GM12878 (cell line): ENCODE measurements around the gene NOS1AP. TPM values are rescaled to one million over a fixed set of nuclear protein-coding genes. Genes with fewer than 3 reads are reported as not detected.

Experiments used
- ATAC-seq: fragments of 200-7000 bp; cut with Tn5 transposase; 3 replicates; pipeline ENCODE4 v1.9.1; 2020; ENCODE audit warnings: mild to moderate bottlenecking, moderate library complexity
- BruUV-seq: library from RNA; stranded (reverse); fragments of 400-500 nt; replicated peaks from 2 replicates; lab custom pipeline; 2021; lab: Mats Ljungman, UMichigan
- CTCF ChIA-PET: fragments of 300-600 bp; sonication (Branson Sonifier 250); formaldehyde crosslinking; extraction: SDS; loops from one replicate; lab custom pipeline; 2021; ENCODE audit warnings: inconsistent platforms; lab: Yijun Ruan, JAX
- POLR2A ChIA-PET: fragments of 350-600 bp; formaldehyde crosslinking; extraction: SDS; loops from one replicate; lab custom pipeline; 2021; ENCODE audit warnings: inconsistent platforms; lab: Charles Lee
- RAD21 ChIA-PET: fragments of 300-600 bp; sonication (Branson Sonifier 250); formaldehyde crosslinking; loops from one replicate; lab custom pipeline; 2023; ENCODE audit warnings: antibody characterized with exemption; ENCODE audit not compliant: unreplicated experiment; lab: Charles Lee
- SMC1A ChIA-PET: fragments of 300-600 bp; sonication (Branson Sonifier 250); formaldehyde crosslinking; loops from one replicate; lab custom pipeline; 2023; ENCODE audit not compliant: unreplicated experiment, uncharacterized antibody; lab: Charles Lee
- DNase-seq: peaks from one replicate; pipeline ENCODE4 v3.0.0-alpha.2; 2011; ENCODE audit warnings: low read depth, low spot score
- FAIRE-seq: peaks from 3 replicates; lab custom pipeline; 2011; peaks lifted over from hg19 to GRCh38; lab: Jason Lieb, UNC
- H2AFZ ChIP-seq: 2 replicates; pipeline ENCODE4 v1.6.0; 2011; ENCODE audit warnings: low read depth, low read length, control low read depth; ENCODE audit not compliant: control insufficient read depth
- H3K27ac ChIP-seq: 2 replicates; pipeline ENCODE4 v1.5.1; 2011; ENCODE audit warnings: control low read depth; ENCODE audit not compliant: control insufficient read depth, insufficient read depth
- H3K27me3 ChIP-seq, 2 experiments: replicated peaks in 1 of 2; 2 replicates each; pipeline versions ENCODE4 v1.6.0 to v1.6.1; 2011; ENCODE audit warnings: low read length in 1 of 2; ENCODE audit not compliant: control insufficient read depth in 2 of 2, insufficient read depth in 2 of 2
- H3K36me3 ChIP-seq, 2 experiments: 2 replicates each; pipeline ENCODE4 v1.5.1; 2011; ENCODE audit warnings: low read length in 1 of 2; ENCODE audit not compliant: control insufficient read depth in 2 of 2, insufficient read depth in 2 of 2
- H3K4me1 ChIP-seq: 2 replicates; pipeline ENCODE4 v1.6.1; 2011; ENCODE audit warnings: mild to moderate bottlenecking, low read length, moderate library complexity, mixed read lengths; ENCODE audit not compliant: control insufficient read depth, insufficient read depth
- H3K4me2 ChIP-seq: 2 replicates; pipeline ENCODE4 v1.6.0; 2011; ENCODE audit warnings: control low read depth; ENCODE audit not compliant: control insufficient read depth, insufficient read depth
- H3K4me3 ChIP-seq: fragments of 200-600 bp; sonication (generic); 2 replicates; pipeline ENCODE4 v1.5.1; 2016
- H3K79me2 ChIP-seq: 2 replicates; pipeline ENCODE4 v1.6.0; 2011; ENCODE audit warnings: low read length; ENCODE audit not compliant: control insufficient read depth, insufficient read depth
- H3K9ac ChIP-seq: 2 replicates; pipeline ENCODE4 v1.8.0; 2011; ENCODE audit warnings: low read length, control low read depth, mixed read lengths; ENCODE audit not compliant: control insufficient read depth, insufficient read depth
- H3K9me3 ChIP-seq: replicated peaks from 3 replicates; pipeline ENCODE4 v1.5.1; 2011; ENCODE audit warnings: mild to moderate bottlenecking, low read length; ENCODE audit not compliant: control insufficient read depth, insufficient read depth
- H4K20me1 ChIP-seq: 2 replicates; pipeline ENCODE4 v1.6.0; 2011; ENCODE audit not compliant: control insufficient read depth, insufficient read depth
- BACH1 ChIP-seq: fragments of 450-650 bp; IDR thresholded peaks from 2 replicates; pipeline ENCODE4 v1.6.1; 2017; ENCODE audit warnings: mild to moderate bottlenecking, borderline replicate concordance
- CHD4 ChIP-seq: fragments of 200-600 bp; sonication (generic); IDR thresholded peaks from 2 replicates; pipeline ENCODE4 v1.6.1; 2016; ENCODE audit warnings: mild to moderate bottlenecking
- GATAD2B ChIP-seq: fragments of 450-650 bp; conservative IDR thresholded peaks from 2 replicates; pipeline ENCODE4 v1.6.1; 2017; ENCODE audit warnings: low read depth, mild to moderate bottlenecking, moderate library complexity
- HDGF ChIP-seq: fragments of 450-650 bp; IDR thresholded peaks from 2 replicates; pipeline ENCODE4 v1.6.1; 2016; ENCODE audit warnings: antibody characterized with exemption
- HSF1 ChIP-seq: fragments of 150-350 bp; IDR thresholded peaks from 2 replicates; pipeline ENCODE4 v1.6.1; 2014; ENCODE audit warnings: mild to moderate bottlenecking, low read depth, low read length
- IRF5 ChIP-seq: fragments of 450-650 bp; IDR thresholded peaks from 2 replicates; pipeline ENCODE4 v1.6.1; 2017; ENCODE audit warnings: borderline replicate concordance
- KLF5 ChIP-seq: fragments of 450-650 bp; IDR thresholded peaks from 2 replicates; pipeline ENCODE4 v1.6.1; 2014; ENCODE audit warnings: mild to moderate bottlenecking; ENCODE audit not compliant: partially characterized antibody
- MTA3 ChIP-seq: IDR thresholded peaks from 2 replicates; pipeline ENCODE4 v1.6.1; 2012; ENCODE audit warnings: low read length, inconsistent platforms, borderline replicate concordance
- NR2C1 ChIP-seq: fragments of 450-650 bp; IDR thresholded peaks from 2 replicates; pipeline ENCODE4 v1.6.1; 2017; ENCODE audit warnings: antibody characterized with exemption, mild to moderate bottlenecking, moderate library complexity
- NR2C2 ChIP-seq: IDR thresholded peaks from 2 replicates; pipeline ENCODE4 v1.6.1; 2011; ENCODE audit warnings: borderline replicate concordance, low read depth; ENCODE audit not compliant: control insufficient read depth, insufficient read length
- SPI1 ChIP-seq: IDR thresholded peaks from 2 replicates; pipeline ENCODE4 v1.6.1; 2011; ENCODE audit warnings: low read depth, mild to moderate bottlenecking, low read length, moderate library complexity, borderline replicate concordance; ENCODE audit not compliant: insufficient read depth
- SRF ChIP-seq, 2 experiments: IDR thresholded peaks; 2 replicates each; pipeline ENCODE4 v1.6.1; 2011; ENCODE audit warnings: low read depth in 2 of 2, low read length in 2 of 2, mild to moderate bottlenecking in 1 of 2, moderate library complexity in 1 of 2
- ZNF207 ChIP-seq: fragments of 450-650 bp; IDR thresholded peaks from 2 replicates; pipeline ENCODE4 v1.6.1; 2014; ENCODE audit warnings: antibody characterized with exemption, mild to moderate bottlenecking, borderline replicate concordance
- WGBS: methylation state at CpG from one replicate; pipeline ENCODE4 v1.1.6; 2016; ENCODE audit warnings: low lambda C conversion rate; ENCODE audit not compliant: insufficient replicate concordance, insufficient coverage; ENCODE audit errors: missing lambda C conversion rate; 5-methylcytosine and 5-hydroxymethylcytosine counted together
- in situ Hi-C: fragments of 300-500 bp; cut with MboI; formaldehyde crosslinking; loops from 9 replicates; pipeline ENCODE4 v1.14.3; 2018; ENCODE audit warnings: mixed read lengths
- intact Hi-C: fragments of 100-400 bp; cut with micrococcal nuclease; formaldehyde crosslinking; loops from one replicate; pipeline ENCODE4 v1.14.2; 2022; ENCODE audit not compliant: unreplicated experiment
- polyA plus RNA-seq, 11 experiments: library from polyadenylated mRNA; depleted of rRNA in 4 of 11; unstranded in 6 of 11; stranded (reverse) in 5 of 11; fragments of >200 nt; fragmentation: Nextera tagmentation in 4 of 11; fragmentation: Illumina TruSeq in 1 of 11; extraction: Ambion mirVana in 4 of 11; extraction: Trizol in 1 of 11; gene quantifications; 1 replicate in 1 of 11; 2 replicates in 10 of 11; pipeline versions ENCODE4 v1.2.1 to v1.2.3, GENCODE V29; 2011 to 2016; ENCODE audit warnings: inconsistent platforms in 2 of 11, missing spikeins in 2 of 11, low read depth in 1 of 11
- total RNA-seq, 4 experiments: library from RNA; depleted of rRNA in 3 of 4; stranded (reverse); fragments of >200 nt in 3 of 4; fragmentation: Illumina TruSeq in 1 of 4; extraction: Trizol in 1 of 4; gene quantifications; 2 replicates each; pipeline versions ENCODE4 v1.2.1 to v1.2.3, GENCODE V29; 2013 to 2021

The NOS1AP gene
- total and polyA plus RNA-seq, 10 of the 15 experiments (the other 5 are each of a cell fraction or from before 2014, with no cell fraction given), result 0.03 to 0.15 TPM; not detected in 8

GRCh38 chr1:162117039-162117774 lies 47.7 kb downstream of the NOS1AP start (continued):
- no peak for TF ChIP-seq IRF5
- TF ChIP-seq, all 136 proteins: peak for 0

- ChIA-PET CTCF (no interaction called here), SMC1A (no interaction called here), RAD21 (interaction anchor here (0.6 kb wide), 1 partner anchor 792 kb away, joined by 3 read pairs; no protein-coding TSS in a partner anchor), POLR2A (no interaction called here)
- no peak overlapping the region for H3K27ac ChIP-seq
- no peaks in the 10 kb centered on the region for H3K36me3 ChIP-seq
- FAIRE-seq (no peak), DNase-seq (no peak), ATAC-seq (no peak)
- no TSS peak for BruUV-seq
- no peaks in the 10 kb centered on the region; a peak in 2 of 4 replicates for H3K27me3 ChIP-seq
- TF ChIP-seq SRF (IDR thresholded peaks at IDR 0.05; ENCODE audit: low read depth in 2 of 2, low read length in 2 of 2), result no peak
- no peak for TF ChIP-seq HDGF
- TF ChIP-seq GATAD2B, result no peak
- no peak for TF ChIP-seq HSF1
- no peak for TF ChIP-seq BACH1
- no peak for TF ChIP-seq CHD4
- no peak for TF ChIP-seq ZNF207
- TF ChIP-seq NR2C2, result no peak
- TF ChIP-seq KLF5, result no peak
- TF ChIP-seq MTA3, result no peak
- no peak for TF ChIP-seq SPI1
- no peak for TF ChIP-seq NR2C1
- no peak overlapping the region for H2AFZ ChIP-seq
- no peaks in the 10 kb centered on the region for H3K4me1 ChIP-seq
- no peaks in the 10 kb centered on the region for H3K79me2 ChIP-seq
- H3K9ac ChIP-seq, result no peak overlapping the region
- in situ Hi-C loops (no loop called here), intact Hi-C loops (no loop called here)
- H3K4me3 ChIP-seq, result no peak overlapping the region
- WGBS, result 34% methylated on average over 9 of the region's 9 CpGs
- H4K20me1 ChIP-seq, result no peaks in the 10 kb centered on the region
- no peaks in the 10 kb centered on the region for H3K9me3 ChIP-seq
- no peak overlapping the region for H3K4me2 ChIP-seq
These were observed 48.6 kb downstream of the NOS1AP start for GRCh38 chr1:162118063-162118462.
